Tibial nerve (tissue), 4 donors: ENCODE measurements around the gene TIAL1. TPM values are rescaled to one million over a fixed set of nuclear protein-coding genes. Genes with fewer than 3 reads are reported as not detected.

Experiments used
- DNase-seq, 2 donors: peaks; one replicate each; pipeline ENCODE4 v3.0.0-alpha.2; 2019; ENCODE audit warnings: low spot score in 2 of 2
- H3K27ac ChIP-seq, 4 donors: fragments of 200-600 bp; sonication (generic) in 3 of 4; one replicate each; pipeline ENCODE4 v1.5.1; 2017 to 2019; ENCODE audit warnings: mild to moderate bottlenecking in 1 of 4
- H3K27me3 ChIP-seq, 2 donors: fragments of 200-600 bp; sonication (generic) in 1 of 2; one replicate each; pipeline versions ENCODE4 v1.5.1 to v1.6.0; 2017 to 2019
- H3K36me3 ChIP-seq, 3 donors: fragments of 200-600 bp; sonication (generic); one replicate each; pipeline ENCODE4 v1.5.1; 2018 to 2019
- H3K4me1 ChIP-seq, 4 donors: fragments of 200-600 bp; sonication (generic) in 3 of 4; one replicate each; pipeline ENCODE4 v1.5.1; 2017 to 2019
- H3K4me3 ChIP-seq, 4 donors: fragments of 200-600 bp; sonication (generic) in 3 of 4; one replicate each; pipeline ENCODE4 v1.5.1; 2017 to 2019; ENCODE audit warnings: mild to moderate bottlenecking in 1 of 4, moderate library complexity in 1 of 4
- H3K9me3 ChIP-seq, 4 donors: fragments of 200-600 bp; sonication (generic) in 3 of 4; one replicate each; pipeline ENCODE4 v1.5.1; 2017 to 2019
- EP300 ChIP-seq, 2 donors: sonication (generic); formaldehyde crosslinking; IDR thresholded peaks; one replicate each; pipeline ENCODE4 v1.6.1; 2017; ENCODE audit warnings: antibody characterized with exemption in 2 of 2, mild to moderate bottlenecking in 1 of 2
- POLR2A ChIP-seq, 2 donors: fragments of 450-650 bp; IDR thresholded peaks; one replicate each; pipeline ENCODE4 v1.6.1; 2017; ENCODE audit warnings: antibody characterized with exemption in 2 of 2, mild to moderate bottlenecking in 2 of 2, moderate library complexity in 2 of 2
- WGBS, 2 donors: methylation state at CpG; one replicate each; pipeline ENCODE4 v1.1.5; 2018; 5-methylcytosine and 5-hydroxymethylcytosine counted together
- total RNA-seq, 4 donors: library from RNA; depleted of rRNA; stranded (reverse); fragments of >200 nt; gene quantifications; one replicate each; pipeline ENCODE4 v1.1.0, GENCODE V29; 2016
- TF ChIP-seq, protein P1 (sequence below), 5 experiments: fragments of 200-600 bp in 3 of 5; fragments of 450-650 bp in 2 of 5; sonication (generic) in 3 of 5; IDR thresholded peaks; one replicate each; pipeline ENCODE4 v1.5.1; 2016 to 2019; ENCODE audit warnings: antibody characterized with exemption in 5 of 5, mild to moderate bottlenecking in 3 of 5, moderate library complexity in 2 of 5

The TIAL1 gene
- total RNA-seq, 4 donors from 2014 or later, result 53.0 to 103 (median 87.2) TPM

- peak overlapping the region in 2 of 4 donors; percentile 12 to 22 for H3K27ac ChIP-seq
- WGBS, 2 donors, result 80 to 91% methylated on average over 9 of the region's 9 CpGs
- no peaks in the 10 kb centered on the region for H3K36me3 ChIP-seq
- H3K27me3 ChIP-seq, result no peaks in the 10 kb centered on the region
- no peak for TF ChIP-seq EP300 (IDR thresholded peaks at IDR 0.05)
- TF ChIP-seq, protein P1, sequence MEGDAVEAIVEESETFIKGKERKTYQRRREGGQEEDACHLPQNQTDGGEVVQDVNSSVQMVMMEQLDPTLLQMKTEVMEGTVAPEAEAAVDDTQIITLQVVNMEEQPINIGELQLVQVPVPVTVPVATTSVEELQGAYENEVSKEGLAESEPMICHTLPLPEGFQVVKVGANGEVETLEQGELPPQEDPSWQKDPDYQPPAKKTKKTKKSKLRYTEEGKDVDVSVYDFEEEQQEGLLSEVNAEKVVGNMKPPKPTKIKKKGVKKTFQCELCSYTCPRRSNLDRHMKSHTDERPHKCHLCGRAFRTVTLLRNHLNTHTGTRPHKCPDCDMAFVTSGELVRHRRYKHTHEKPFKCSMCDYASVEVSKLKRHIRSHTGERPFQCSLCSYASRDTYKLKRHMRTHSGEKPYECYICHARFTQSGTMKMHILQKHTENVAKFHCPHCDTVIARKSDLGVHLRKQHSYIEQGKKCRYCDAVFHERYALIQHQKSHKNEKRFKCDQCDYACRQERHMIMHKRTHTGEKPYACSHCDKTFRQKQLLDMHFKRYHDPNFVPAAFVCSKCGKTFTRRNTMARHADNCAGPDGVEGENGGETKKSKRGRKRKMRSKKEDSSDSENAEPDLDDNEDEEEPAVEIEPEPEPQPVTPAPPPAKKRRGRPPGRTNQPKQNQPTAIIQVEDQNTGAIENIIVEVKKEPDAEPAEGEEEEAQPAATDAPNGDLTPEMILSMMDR (IDR thresholded peaks at IDR 0.05), result no peak
- TF ChIP-seq POLR2A (IDR thresholded peaks at IDR 0.05), result no peak
- H3K4me1 ChIP-seq, result peaks cover 0 to 48% (median 20%) of the 10 kb centered on the region in 4 donors
- no peak overlapping the region for H3K4me3 ChIP-seq
- DNase-seq, result no peak
- H3K9me3 ChIP-seq, result no peaks in the 10 kb centered on the region
Measured at GRCh38 chr10:119539359-119539825, 57.4 kb downstream of the TIAL1 start.

DNA sequence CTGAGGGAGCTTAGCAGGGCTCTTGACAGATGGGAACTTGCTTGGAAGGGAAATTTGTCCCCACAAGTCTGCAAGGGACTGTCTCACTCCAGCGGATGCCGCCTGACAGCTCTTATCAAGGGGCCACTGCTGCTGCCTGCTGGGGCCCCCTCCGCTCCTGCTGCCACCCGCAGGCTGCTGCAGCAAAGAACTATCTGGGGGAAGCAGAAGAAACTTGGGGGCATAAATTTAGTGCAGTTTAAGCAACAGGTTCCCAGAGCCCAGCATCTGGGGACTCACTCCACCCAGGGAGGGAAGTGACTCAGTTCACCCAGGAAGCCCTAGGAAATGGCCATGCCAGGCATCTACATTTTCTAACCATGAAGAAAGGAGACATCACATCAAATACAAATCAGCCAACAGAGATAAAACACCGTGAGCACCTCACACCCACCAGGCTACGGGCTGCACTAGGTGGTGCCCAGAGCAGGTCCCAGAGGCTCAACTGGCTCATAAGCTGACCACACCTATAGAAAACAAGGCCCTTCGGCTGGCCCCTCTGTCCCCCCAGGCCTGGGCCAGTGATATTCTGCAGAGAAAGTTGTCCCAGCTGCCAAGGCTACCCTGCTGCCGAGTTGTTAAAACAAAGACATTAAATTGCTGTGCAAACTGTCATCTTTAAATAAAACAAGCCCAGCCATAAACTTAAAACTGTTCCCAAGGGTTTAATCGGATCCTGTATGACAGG, 58.0 kb downstream of the TIAL1 start:
- Histone ChIP-seq H3K9me3 (no peaks in the 10 kb centered on the region), H3K4me1 (peaks cover 0 to 42% (median 19%) of the 10 kb centered on the region in 4 donors), H3K27me3 (no peaks in the 10 kb centered on the region), H3K27ac (peak overlapping the region in 3 of 4 donors; percentile 22 to 43 (median 26)), H3K36me3 (no peaks in the 10 kb centered on the region), H3K4me3 (no peak overlapping the region)
- no peak for DNase-seq
- 64 to 67% methylated on average over 9 of the region's 9 CpGs for WGBS, 2 donors
- TF ChIP-seq, protein P1 (IDR thresholded peaks at IDR 0.05), result no peak
- TF ChIP-seq EP300 (IDR thresholded peaks at IDR 0.05) (no peak), POLR2A (IDR thresholded peaks at IDR 0.05) (no peak)

GRCh38 chr10:119537953-119538630, 58.7 kb downstream of the TIAL1 start:
- no peak overlapping the region for H3K4me3 ChIP-seq
- H3K9me3 ChIP-seq, result no peaks in the 10 kb centered on the region
- no peak for DNase-seq
- no peaks in the 10 kb centered on the region for H3K36me3 ChIP-seq
- peak overlapping the region in 3 of 4 donors; percentile 22 to 43 (median 26) for H3K27ac ChIP-seq
- peaks cover 0 to 35% (median 14%) of the 10 kb centered on the region in 4 donors for H3K4me1 ChIP-seq
- 64 to 68% methylated on average over 5 of the region's 5 CpGs for WGBS, 2 donors
- H3K27me3 ChIP-seq, result no peaks in the 10 kb centered on the region
- no peak for TF ChIP-seq EP300 (IDR thresholded peaks at IDR 0.05)
- TF ChIP-seq POLR2A (IDR thresholded peaks at IDR 0.05), result no peak
- TF ChIP-seq, protein P1 (IDR thresholded peaks at IDR 0.05), result no peak

DNA sequence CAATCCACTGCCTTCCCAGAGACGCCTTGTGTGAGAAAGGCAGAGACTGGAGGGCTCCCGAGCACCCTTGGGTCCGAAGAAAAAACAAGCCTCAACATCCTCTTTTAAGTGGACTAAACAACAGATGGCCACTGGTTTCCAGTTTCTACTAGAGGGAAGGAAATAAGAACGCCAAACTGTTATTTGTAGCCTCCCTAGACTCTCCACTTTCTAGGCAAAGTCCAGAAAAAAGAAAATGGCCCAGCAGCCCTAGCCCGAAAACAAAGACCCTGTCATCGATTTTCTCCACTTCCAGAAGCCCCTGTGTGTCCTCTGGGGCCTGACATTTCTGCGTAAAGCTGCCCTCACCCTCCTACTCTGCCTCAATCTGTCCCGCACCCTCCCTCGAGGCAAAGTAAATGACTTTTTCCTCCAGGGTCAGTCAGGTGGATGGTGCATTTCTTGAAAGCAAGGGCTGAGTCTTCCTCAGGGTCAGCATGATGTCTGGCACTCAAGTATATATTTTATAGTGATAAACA, 60.2 kb downstream of the TIAL1 start:
- H3K27me3 ChIP-seq, result no peaks in the 10 kb centered on the region
- H3K27ac ChIP-seq, result peak overlapping the region in 3 of 4 donors; percentile 37 to 55 (median 45)
- no peak overlapping the region for H3K4me3 ChIP-seq
- WGBS, 2 donors, result 50 to 57% methylated on average over 9 of the region's 9 CpGs
- H3K9me3 ChIP-seq, result no peaks in the 10 kb centered on the region
- DNase-seq, result no peak
- peaks cover 0 to 29% (median 9%) of the 10 kb centered on the region in 4 donors for H3K4me1 ChIP-seq
- H3K36me3 ChIP-seq, result no peaks in the 10 kb centered on the region
- TF ChIP-seq EP300 (IDR thresholded peaks at IDR 0.05) (no peak), POLR2A (IDR thresholded peaks at IDR 0.05) (no peak)
- TF ChIP-seq, protein P1 (IDR thresholded peaks at IDR 0.05), result no peak
